Caki2 (cell line): ENCODE data around the gene SBF2. TPM values are rescaled to one million over a fixed set of nuclear protein-coding genes. Genes with fewer than 3 reads are reported as not detected.

Source experiments
- DNase-seq: peaks from one replicate; pipeline ENCODE4 v3.0.0-alpha.2; 2015; ENCODE audit warnings: low read depth
- in situ Hi-C: cut with HindIII; loops from 2 replicates; pipeline ENCODE4 v1.10.0; 2016; ENCODE audit warnings: low sequenced_read_pairs, low pct_unique_long_range_greater_than_20kb, mixed read lengths
- total RNA-seq: library from RNA; depleted of rRNA; stranded (reverse); fragments of >200 nt; shearing (Covaris generic); gene quantifications from 2 replicates; pipeline ENCODE4 v1.2.3, GENCODE V29; 2014; ENCODE audit warnings: low replicate concordance

SBF2 gene
- total RNA-seq, 1 experiment from 2014 or later, result 10.1 TPM

DNA sequence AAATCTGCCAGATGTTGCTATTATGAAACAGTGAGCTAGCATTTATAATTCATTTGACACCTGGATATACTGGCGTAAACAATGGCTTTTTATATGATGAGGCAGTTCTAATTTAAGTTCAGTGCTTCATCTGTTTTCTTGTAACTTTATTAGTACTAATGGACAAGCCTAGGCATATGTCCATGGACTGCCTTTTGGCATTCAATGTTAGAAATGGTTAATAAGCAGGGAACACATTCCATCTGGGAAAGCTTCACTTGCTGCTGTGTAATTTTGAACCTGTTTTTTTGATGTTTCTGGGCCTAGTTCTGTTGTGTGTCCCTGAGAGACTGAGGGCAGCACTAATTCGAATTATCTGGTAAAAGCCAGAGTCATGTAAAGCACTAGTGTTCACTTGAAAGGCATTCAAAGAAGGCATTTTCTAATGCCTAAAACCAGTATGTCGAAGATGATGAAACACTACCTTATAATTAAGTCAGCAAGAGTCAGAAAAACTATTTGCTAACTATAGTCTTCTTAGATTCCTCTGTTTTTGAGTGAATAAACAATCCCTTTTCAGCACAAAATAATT lies 491.6 kb downstream of the SBF2 start:
- in situ Hi-C loops, result no loop called here
- no peak for DNase-seq

DNA sequence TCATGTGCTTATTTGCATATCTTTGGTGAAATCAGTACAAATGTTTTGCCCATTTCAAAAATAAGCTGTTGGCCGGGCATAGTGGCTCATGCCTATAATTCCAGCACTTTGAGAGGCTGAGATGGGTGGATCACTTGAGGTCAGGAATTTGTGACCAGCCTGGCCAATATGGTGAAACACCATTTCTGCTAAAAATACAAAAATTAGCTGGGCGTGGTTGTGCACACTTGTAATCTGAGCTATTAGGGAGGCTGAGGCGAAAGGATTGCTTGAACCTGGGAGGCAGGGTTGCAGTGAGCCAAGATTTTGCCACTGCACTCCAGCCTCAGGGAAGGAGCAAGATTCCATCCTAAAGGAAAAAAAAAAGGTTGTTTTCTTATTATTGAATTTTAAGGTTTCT lies 494.1 kb downstream of the SBF2 start:
- in situ Hi-C loops, result no loop called here
- no peak for DNase-seq

DNA sequence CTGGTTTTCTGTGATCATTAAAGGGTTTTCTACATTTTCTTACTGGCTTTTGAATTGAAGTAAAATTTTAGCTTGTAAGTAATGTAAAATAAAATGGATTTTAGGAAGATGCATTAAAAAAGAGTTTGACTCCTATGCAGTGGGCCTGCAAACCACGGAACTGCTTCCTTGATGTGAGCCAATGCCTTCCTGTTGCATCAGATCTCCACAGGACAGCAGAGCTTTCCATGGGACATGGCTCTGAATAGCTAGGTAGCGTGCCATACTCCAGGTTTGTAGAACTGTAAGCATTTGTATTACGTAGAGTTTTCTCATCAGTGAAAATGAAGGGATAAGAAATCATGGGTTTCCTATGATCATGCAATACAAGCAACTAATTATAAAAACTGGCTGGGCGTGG lies 496.7 kb downstream of the SBF2 start:
- no peak for DNase-seq
- in situ Hi-C loops, result no loop called here

DNA sequence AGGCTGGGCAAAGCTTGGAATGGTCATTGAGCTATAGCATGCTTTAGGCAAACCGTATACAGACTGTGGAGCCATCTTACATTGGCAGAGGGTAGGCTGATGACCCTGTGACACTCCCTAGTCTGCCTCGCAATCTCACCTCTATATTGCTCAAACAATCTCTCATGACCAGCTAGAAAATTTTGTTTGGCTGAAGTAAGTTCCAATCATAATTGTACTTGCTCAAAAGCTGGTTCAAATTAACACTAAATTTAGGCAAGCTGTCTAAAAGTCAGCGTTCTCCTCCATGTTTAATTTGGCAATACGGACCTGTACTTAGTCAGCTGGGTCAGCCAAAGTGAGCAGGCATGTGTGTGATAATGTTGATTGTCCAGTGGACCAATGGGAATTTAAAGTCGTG lies 497.2 kb downstream of the SBF2 start:
- in situ Hi-C loops, result no loop called here
- no peak for DNase-seq

DNA sequence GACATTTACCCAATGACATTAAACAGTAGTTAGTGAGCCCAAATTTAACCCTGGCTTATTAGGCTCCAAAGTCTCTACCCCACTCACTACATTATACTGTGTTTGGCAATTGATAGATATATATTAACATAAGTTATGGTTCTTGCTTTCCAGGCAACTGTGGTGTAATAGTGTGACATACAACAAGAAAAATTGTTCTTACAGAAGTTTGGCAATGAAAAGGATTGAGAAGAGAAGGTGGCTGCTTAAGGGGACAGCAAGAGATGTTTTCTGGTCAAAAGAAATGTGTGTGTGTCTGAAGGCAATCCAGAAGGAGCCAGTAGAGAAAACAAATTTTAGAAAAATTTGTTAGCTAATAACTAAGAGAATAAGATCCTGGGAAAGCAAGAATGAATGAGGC lies 497.8 kb downstream of the SBF2 start:
- no peak for DNase-seq
- in situ Hi-C loops, result no loop called here

DNA sequence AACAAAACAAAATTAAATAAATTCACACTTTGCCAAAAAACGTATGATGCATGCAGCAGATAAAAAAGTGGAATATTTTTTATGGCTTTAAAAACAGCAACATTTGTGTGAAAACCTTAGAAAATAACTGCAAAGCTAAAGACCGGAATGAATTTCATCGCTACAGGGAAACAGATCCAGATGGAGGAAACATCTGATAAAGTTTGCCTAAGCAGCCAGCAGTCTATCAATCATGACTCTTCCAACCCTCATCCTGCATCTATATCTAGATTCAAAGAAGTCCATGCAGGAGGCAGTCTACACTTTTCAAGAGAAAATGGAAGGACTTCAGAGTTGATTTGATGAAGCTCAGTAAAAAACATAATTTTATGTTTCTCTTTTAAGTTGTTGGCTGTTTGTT lies 503.3 kb downstream of the SBF2 start:
- in situ Hi-C loops, result no loop called here
- no peak for DNase-seq

DNA sequence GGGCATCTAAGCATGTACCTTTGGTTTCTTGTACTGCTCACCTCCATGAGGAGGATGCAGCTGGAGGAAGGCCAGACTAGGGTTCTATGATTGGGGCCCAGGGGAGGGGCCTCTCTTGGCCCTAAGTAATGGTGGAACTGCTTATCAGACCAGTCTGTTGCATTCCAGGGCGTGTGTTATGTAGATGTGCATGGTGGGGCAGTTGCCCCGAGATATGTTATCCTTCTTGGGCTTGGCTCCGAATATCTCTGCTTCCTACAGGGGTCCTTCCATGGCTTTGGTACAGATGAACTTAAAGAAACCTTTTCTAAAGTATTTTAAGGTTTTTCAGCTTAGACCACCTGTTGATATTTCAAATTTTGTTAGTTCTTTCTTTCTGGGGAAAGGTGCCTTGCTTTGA lies 504.1 kb downstream of the SBF2 start:
- DNase-seq, result no peak
- in situ Hi-C loops, result no loop called here

DNA sequence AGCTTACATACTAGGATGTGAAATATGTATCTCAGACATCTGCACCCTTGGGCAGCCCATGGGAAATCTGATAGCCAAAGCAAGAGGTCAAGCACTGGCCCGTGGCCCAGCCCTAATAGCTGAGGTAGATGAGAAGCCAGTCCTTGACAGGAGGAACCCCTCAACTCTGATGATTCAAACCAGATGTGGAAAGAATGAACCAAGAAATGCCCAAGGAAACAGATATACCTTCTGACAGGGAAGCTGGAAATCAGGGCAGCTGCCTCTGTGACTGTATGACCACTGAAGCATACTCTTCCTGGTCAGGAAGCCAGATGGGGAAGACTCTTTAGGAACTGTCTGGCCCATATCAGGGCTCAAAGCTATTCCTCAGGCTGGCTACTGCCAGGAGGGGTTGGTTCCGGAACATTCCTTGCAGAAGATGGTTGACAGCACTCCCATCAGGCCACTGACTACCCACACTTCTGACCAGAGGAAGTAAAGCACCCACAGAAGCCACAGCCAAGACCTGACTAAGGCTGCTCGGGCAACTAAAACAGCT lies 506.0 kb downstream of the SBF2 start:
- DNase-seq, result no peak
- in situ Hi-C loops, result no loop called here

DNA sequence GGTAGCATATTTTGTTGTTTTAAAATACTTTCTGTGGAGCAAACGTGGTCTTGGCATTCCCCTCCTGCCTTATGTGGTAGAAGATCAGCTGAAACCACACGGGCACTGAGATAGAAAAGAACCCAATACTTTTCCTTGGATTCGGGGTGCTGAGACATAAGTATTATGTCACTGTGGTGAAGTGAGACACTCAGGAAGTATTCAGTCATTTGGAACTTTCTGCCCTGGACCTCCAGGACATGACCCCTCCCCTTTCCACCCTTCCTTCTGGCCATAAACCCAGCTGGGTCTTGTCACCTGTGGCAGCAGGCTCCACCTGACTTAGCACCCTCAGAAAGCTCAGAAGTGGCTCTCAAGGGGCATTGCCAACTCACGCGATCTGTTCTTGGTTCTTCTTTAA lies 506.8 kb downstream of the SBF2 start:
- DNase-seq, result no peak
- in situ Hi-C loops, result no loop called here

DNA sequence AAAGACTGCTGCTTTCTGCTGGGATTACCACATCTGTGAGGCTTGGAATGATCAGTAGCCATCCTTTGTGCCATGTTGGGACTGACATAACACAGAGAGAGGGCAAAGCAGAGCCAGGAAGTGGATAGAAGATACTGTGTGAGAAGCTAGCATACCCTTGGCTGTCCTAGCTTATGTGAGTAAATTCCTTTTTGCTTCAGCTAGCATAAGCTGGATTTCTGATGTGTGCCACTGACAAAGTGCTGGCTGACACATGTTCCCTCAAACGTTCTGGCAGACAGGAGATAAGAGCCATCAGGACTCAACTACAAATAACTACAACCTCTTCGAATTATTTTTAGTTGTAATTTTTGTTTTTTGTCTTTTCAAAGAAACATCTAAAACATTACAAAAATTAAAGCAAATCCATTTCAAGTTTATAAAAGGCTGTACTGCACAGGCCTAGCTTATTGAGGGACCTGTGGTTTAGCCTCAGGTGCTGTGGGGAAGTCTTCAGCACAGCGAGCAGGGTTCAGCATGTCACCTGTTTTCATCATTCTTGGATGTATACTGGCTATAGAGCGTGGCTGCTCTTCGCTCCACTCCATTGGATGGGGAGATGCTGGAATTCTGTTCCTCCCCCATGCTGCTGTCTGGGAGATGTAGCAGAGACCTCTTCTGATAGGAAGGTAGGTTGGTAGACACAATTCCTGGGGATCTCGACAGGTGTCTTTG lies 509.3 kb downstream of the SBF2 start:
- in situ Hi-C loops, result no loop called here
- no peak for DNase-seq

DNA sequence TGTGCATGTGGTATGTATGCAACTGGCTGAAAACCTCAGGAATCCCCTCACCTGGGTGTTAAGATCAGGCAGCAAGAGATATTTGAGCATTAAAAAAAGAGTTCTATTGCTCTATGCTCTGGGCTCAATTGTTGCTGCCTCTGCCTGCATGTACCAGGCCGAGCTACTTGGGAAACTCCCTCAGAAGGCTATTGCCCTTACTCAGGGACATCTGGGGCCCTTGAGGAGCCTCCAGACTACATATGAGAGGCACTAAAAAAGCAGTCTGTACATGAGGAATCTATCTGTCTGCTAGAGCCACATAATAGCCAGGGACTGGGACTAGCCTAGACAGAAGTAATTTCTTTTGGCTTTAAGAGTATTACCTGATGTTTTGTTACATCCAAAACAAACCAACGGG lies 510.0 kb downstream of the SBF2 start:
- no peak for DNase-seq
- in situ Hi-C loops, result no loop called here

DNA sequence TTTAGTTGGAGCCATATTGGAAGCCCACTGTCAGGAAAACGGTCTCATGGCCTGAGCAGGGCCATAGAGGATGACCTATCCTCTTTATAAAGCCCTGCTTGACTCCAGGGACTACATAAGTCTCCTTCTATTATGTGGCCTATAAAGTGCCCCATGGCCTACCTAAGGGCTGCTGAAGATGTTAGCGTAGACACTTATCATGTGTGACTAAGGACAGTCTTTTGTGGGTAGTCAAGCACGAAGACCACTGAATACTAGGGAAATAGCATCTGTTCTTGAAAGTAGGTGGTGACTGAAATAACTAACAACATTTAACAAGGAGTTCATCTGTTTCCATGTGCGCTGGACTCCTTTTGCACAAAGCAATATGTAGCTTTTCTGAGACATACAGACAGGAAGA lies 513.1 kb downstream of the SBF2 start:
- DNase-seq, result no peak
- in situ Hi-C loops, result no loop called here

DNA sequence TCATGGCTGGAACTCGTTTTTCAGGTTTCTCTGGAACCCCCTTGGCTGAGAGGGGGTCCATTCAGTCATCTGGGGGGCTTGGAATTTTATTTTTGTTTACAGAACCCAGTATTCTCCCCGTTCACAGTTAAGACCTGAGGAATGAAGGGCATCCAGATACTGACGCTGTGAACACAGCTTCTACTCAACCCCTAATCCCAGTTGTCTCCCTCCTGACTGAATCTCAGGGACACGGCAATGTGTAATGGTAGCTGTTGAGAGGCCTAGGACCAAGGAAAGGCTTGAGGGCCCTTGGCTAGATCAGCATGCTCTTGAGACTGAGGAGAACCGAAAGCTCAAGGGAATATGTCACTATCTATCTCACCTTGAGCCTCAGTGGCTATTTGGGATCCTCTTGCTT lies 516.5 kb downstream of the SBF2 start:
- DNase-seq, result no peak
- in situ Hi-C loops, result no loop called here

DNA sequence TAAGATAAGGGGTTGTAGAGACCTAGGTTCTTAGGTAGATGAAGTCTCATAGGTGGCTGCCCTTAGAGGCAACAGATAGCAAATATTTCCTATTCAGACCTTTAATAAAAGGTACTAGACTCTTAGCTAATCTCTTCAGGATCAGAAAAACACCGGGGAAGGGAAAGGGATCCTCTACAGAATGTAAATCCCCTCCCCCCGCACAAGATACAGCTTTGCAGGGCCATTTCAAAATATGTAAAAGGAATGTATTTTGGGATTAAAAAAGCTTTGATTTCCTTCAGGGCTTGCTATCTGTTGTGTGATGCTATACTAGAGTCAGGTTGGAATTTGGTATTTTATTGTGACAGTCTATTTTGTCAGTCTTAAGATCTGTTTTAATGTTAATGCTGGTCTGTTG lies 517.0 kb downstream of the SBF2 start:
- no peak for DNase-seq
- in situ Hi-C loops, result no loop called here

DNA sequence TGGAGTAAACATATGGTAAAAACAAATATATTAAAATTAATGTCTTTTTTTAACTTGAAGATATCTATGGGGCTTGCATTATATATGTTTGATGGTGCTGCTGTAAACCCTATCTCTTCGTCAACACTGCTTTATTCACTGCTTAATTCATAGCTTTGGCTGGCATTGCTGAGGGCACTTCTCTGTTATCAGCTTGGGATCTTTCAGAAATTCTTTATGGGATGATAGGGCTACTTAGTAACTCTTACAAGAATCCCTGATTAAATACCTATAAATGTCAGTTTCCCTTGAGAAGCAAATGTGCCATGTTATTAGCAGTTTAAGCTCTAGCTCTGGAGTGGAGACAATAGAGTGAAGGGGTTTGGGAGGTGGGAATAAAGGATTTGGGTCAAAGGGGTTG lies 517.8 kb downstream of the SBF2 start:
- in situ Hi-C loops, result no loop called here
- no peak for DNase-seq

DNA sequence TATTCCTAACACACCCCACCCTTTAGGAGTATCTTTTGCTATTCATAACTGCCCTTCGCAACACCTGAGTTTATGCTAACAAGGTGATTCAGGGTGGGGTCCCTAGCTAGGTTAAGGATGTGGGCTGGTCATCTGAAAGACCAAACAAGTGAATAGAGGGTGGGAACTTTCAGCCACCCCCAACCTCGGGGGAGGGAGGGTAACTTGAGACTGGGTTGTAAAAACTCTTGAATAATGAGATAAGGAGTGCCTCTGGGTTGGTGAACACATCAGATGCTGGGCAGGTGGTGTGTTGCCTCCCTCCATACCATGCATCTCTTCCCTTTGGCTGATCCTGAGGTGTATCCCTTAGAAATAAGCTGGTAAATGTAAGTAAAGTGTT lies 518.6 kb downstream of the SBF2 start:
- no peak for DNase-seq
- in situ Hi-C loops, result no loop called here

DNA sequence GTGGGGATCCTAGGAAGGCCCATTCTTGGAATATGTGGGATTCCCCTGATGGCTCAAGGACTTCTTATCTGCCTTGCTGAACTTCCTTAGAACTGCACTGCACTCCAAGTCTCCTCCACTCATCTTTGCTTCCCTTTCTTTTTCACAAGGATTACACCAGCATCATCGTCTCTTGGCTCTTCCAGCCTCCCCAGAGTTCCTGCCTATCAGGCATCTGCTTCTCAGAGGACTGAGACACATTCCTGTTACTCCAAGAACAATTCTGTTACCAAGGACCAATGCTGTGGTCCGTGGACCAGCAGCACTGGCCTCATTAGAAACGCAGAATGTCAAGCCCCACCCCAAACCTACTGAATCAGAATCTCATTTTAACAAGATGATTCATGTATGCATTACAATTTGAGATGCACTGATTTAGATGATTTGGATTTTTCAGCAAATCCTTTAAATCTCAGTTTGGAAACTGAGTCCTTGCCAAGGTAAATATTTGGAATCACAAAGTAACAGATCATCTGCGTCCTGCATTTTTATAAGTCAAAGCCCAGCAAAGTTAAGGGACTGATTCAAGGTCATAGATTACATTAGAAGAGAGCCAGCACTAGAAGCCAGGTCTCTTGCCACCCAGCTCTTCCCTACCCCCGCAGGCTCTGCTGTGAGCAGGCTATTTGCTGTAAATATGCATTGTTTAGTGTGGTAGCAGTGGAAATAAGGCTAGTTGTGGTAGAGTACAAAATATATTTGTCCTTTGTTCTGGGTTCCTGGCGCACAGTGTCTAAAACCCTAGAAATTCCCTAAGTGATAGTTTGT lies 519.2 kb downstream of the SBF2 start:
- in situ Hi-C loops, result no loop called here

DNA sequence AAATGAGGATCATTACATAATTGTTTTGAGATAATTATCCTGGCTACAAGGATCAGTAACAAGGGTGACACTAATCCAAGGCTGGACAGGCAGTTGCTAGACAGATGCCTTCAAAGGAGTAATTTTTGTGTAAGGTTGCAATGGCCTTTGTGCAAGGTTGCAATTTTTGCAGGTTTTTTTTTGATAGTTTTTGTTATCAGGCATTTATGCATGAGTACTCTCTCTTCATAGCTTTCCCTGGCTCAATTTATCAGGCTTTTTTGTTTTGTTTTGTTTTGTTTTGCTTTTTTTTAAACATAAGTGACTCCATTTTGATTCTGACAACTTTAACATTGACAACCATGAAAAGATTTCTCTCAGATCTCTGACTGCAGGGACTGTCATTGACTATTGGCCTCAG lies 519.9 kb downstream of the SBF2 start:
- DNase-seq, result no peak
- in situ Hi-C loops, result no loop called here

More for the DNA sequence above, 519.2 kb downstream of the SBF2 start:
- DNase-seq, result peak; percentile 59

DNA sequence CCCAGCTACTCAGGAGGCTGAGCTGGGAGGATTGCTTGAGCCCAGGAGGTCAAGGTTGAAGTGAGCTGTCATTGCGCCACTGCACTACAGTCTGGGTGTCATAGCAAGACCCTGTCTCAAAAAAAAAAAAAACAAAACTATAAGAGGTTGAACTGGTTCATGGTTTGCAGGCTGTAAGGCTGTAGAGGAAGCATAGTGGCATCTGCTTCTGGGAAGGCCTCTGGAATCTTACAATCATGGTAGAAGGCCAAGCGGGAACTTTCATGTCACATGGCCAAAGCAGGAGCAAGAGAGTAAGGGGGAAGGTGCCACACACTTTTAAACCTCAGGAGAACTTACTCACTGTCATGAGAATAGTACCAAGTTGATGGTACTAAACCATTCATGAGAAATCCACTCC lies 520.5 kb downstream of the SBF2 start:
- no peak for DNase-seq
- in situ Hi-C loops, result no loop called here
